WTC11 (cell line): ENCODE results near the gene SGCD. TPM values are rescaled to one million over a fixed set of nuclear protein-coding genes. Genes with fewer than 3 reads are reported as not detected.

Source experiments
- ATAC-seq: fragments of 200-7000 bp; cut with Tn5 transposase; 2 replicates; pipeline ENCODE4 v1.10.0; 2021; ENCODE audit warnings: mild to moderate bottlenecking, moderate library complexity
- CTCF ChIA-PET: fragments of 300-600 bp; sonication (Branson Sonifier 250); formaldehyde crosslinking; loops from one replicate; lab custom pipeline; 2021; ENCODE audit warnings: antibody characterized with exemption; lab: Charles Lee
- POLR2A ChIA-PET: fragments of 350-600 bp; sonication (Branson Sonifier 250); formaldehyde crosslinking; loops from one replicate; lab custom pipeline; 2021; ENCODE audit warnings: antibody characterized with exemption; lab: Charles Lee
- DNase-seq: peaks from one replicate; pipeline ENCODE4 v3.0.0; 2021; ENCODE audit warnings: low spot score
- H3K27ac Mint-ChIP-seq: 2 replicates; pipeline ENCODE4 v1.8.0; 2021; ENCODE audit warnings: mixed read lengths
- H3K27me3 Mint-ChIP-seq: 2 replicates; pipeline ENCODE4 v1.8.0; 2021; ENCODE audit warnings: low read depth, mild to moderate bottlenecking, moderate library complexity, mixed read lengths
- H3K36me3 Mint-ChIP-seq: 2 replicates; pipeline ENCODE4 v1.8.0; 2021; ENCODE audit warnings: mixed read lengths
- H3K4me1 Mint-ChIP-seq: 2 replicates; pipeline ENCODE4 v1.8.0; 2022; ENCODE audit warnings: mixed read lengths
- H3K4me3 Mint-ChIP-seq: 2 replicates; pipeline ENCODE4 v1.8.0; 2021; ENCODE audit warnings: mild to moderate bottlenecking, moderate library complexity, mixed read lengths
- H3K9me3 Mint-ChIP-seq: 2 replicates; pipeline ENCODE4 v1.8.0; 2021; ENCODE audit warnings: mixed read lengths
- ATF1 ChIP-seq: sonication (generic); formaldehyde crosslinking; IDR thresholded peaks from 2 replicates; pipeline ENCODE4 v1.8.1; 2023; ENCODE audit warnings: mild to moderate bottlenecking, moderate library complexity, missing genetic modification reagents
- ELF4 ChIP-seq: sonication (generic); formaldehyde crosslinking; IDR thresholded peaks from 2 replicates; pipeline ENCODE4 v1.8.1; 2022; ENCODE audit warnings: low read depth, mild to moderate bottlenecking, moderate library complexity, missing genetic modification reagents
- ESRRA ChIP-seq: sonication (generic); formaldehyde crosslinking; IDR thresholded peaks from 2 replicates; pipeline ENCODE4 v1.8.1; 2022; ENCODE audit warnings: mild to moderate bottlenecking, missing genetic modification reagents, borderline replicate concordance
- FOXK1 ChIP-seq: sonication (generic); formaldehyde crosslinking; IDR thresholded peaks from 2 replicates; pipeline ENCODE4 v1.8.0; 2022; ENCODE audit warnings: mild to moderate bottlenecking, moderate library complexity, missing genetic modification reagents
- FOXP1 ChIP-seq: sonication (generic); formaldehyde crosslinking; IDR thresholded peaks from 2 replicates; pipeline ENCODE4 v1.8.0; 2022; ENCODE audit warnings: missing genetic modification reagents, mild to moderate bottlenecking, moderate library complexity, borderline replicate concordance
- JUN ChIP-seq: sonication (generic); formaldehyde crosslinking; IDR thresholded peaks from 2 replicates; pipeline ENCODE4 v1.8.0; 2023; ENCODE audit warnings: mild to moderate bottlenecking, missing genetic modification reagents
- MYBL2 ChIP-seq: sonication (generic); formaldehyde crosslinking; IDR thresholded peaks from 2 replicates; pipeline ENCODE4 v1.8.1; 2023; ENCODE audit warnings: mild to moderate bottlenecking, moderate library complexity, missing genetic modification reagents
- NFYB ChIP-seq: sonication (generic); formaldehyde crosslinking; conservative IDR thresholded peaks from 2 replicates; pipeline ENCODE4 v1.8.0; 2022; ENCODE audit warnings: low read depth, missing genetic modification reagents
- NR1H2 ChIP-seq: sonication (generic); formaldehyde crosslinking; IDR thresholded peaks from 2 replicates; pipeline ENCODE4 v1.9.0; 2021; ENCODE audit warnings: mild to moderate bottlenecking, moderate library complexity, missing genetic modification reagents
- NR2C2 ChIP-seq: sonication (generic); formaldehyde crosslinking; IDR thresholded peaks from 2 replicates; pipeline ENCODE4 v1.8.0; 2022; ENCODE audit warnings: mild to moderate bottlenecking, missing genetic modification reagents
- NR3C1 ChIP-seq: sonication (generic); formaldehyde crosslinking; conservative IDR thresholded peaks from 2 replicates; pipeline ENCODE4 v1.8.1; 2023; ENCODE audit warnings: low read depth, mild to moderate bottlenecking, missing genetic modification reagents
- RORB ChIP-seq: fragments of 250-450 bp; sonication (Bioruptor Pico); IDR thresholded peaks from 2 replicates; pipeline ENCODE4 v1.9.0; 2021; ENCODE audit warnings: mild to moderate bottlenecking
- ZBTB21 ChIP-seq: sonication (generic); formaldehyde crosslinking; IDR thresholded peaks from 2 replicates; pipeline ENCODE4 v1.8.1; 2023; ENCODE audit warnings: mild to moderate bottlenecking, missing genetic modification reagents, borderline replicate concordance
- total RNA-seq: library from RNA; stranded (reverse); gene quantifications from 3 replicates; pipeline ENCODE4 v1.2.3, GENCODE V29; 2021
- TF ChIP-seq, protein P1 (sequence below): fragments of 200-600 bp; IDR thresholded peaks from 2 replicates; pipeline ENCODE4 v1.8.0; 2022; ENCODE audit warnings: antibody characterized with exemption
- TF ChIP-seq, protein P2 (sequence below): sonication (generic); formaldehyde crosslinking; IDR thresholded peaks from 2 replicates; pipeline ENCODE4 v1.8.1; 2023; ENCODE audit warnings: mild to moderate bottlenecking, missing genetic modification reagents, moderate library complexity
- TF ChIP-seq, protein P3 (sequence below): sonication (generic); formaldehyde crosslinking; IDR thresholded peaks from 2 replicates; pipeline ENCODE4 v1.8.1; 2022; ENCODE audit warnings: low read depth, mild to moderate bottlenecking, moderate library complexity, missing genetic modification reagents, borderline replicate concordance
- TF ChIP-seq, protein P4 (sequence below): sonication (generic); formaldehyde crosslinking; IDR thresholded peaks from 2 replicates; pipeline ENCODE4 v1.8.0; 2022; ENCODE audit warnings: mild to moderate bottlenecking, missing genetic modification reagents
- TF ChIP-seq, protein P5 (sequence below): sonication (generic); formaldehyde crosslinking; conservative IDR thresholded peaks from 2 replicates; pipeline ENCODE4 v1.8.1; 2022; ENCODE audit warnings: mild to moderate bottlenecking, missing genetic modification reagents
- TF ChIP-seq, protein P6 (sequence below): sonication (generic); formaldehyde crosslinking; IDR thresholded peaks from 2 replicates; pipeline ENCODE4 v1.8.0; 2023; ENCODE audit warnings: missing genetic modification reagents

The SGCD gene
- total RNA-seq, 1 experiment from 2014 or later = 0.33 TPM

DNA sequence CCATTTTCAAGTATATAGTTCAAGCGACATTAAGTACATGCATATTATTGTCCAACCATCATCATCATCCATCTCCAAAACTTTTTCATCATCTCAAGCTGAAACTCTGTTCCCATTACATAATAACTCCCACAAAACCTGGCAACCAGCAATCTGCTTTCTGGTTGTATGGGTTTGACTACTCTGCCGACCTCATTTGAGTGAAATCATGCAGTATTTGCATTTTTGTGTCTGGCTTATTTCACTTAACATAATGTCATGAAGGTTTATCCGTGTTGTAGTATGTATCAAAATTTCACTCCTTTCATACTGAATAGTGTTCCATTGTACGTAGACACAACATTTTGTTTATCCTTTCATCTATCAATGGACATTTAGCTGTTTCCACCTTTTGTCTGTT is 74.8 kb downstream of the SGCD start:
- no peaks in the 10 kb centered on the region for H3K27me3 Mint-ChIP-seq
- no peak overlapping the region for H3K27ac Mint-ChIP-seq
- H3K4me3 Mint-ChIP-seq = no peak overlapping the region
- no peaks in the 10 kb centered on the region for H3K9me3 Mint-ChIP-seq
- TF ChIP-seq RORB = no peak
- TF ChIP-seq FOXP1 (CRISPR knock-in tag) = no peak
- POLR2A ChIA-PET = no interaction called here
- no peaks in the 10 kb centered on the region for H3K36me3 Mint-ChIP-seq
- no peak for ATAC-seq
- DNase-seq = no peak
- CTCF ChIA-PET = no interaction called here
- H3K4me1 Mint-ChIP-seq = peaks cover 15% of the 10 kb centered on the region

DNA sequence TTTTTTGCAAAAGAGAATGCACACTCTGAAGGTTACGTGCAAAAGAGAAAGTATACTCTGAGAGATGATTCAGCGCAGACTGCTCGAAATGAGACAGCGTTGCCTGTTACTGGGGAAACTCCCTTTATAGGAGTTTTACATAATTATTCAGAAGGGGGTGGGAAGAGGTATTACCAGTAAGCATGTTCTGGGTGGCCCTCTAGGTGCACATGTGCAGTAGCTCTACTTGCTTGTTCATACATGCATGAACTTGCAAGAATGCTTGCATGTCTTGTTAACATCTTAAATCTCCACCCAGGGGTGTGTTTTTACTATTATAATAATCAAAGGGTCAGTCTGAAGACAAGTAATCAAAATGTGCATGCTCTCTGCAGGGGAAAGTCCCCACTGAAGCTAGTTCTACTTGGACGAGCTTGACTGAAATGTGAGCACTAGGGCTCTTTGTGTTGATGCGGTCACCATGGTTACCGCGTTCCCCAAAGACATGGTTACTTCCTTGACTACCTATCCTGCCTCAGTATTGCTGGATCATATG is 75.5 kb downstream of the SGCD start:
- H3K4me1 Mint-ChIP-seq = peaks cover 15% of the 10 kb centered on the region
- peaks cover 6% of the 10 kb centered on the region for H3K9me3 Mint-ChIP-seq
- TF ChIP-seq NR3C1 (CRISPR knock-in tag) = no peak
- TF ChIP-seq, protein P1, sequence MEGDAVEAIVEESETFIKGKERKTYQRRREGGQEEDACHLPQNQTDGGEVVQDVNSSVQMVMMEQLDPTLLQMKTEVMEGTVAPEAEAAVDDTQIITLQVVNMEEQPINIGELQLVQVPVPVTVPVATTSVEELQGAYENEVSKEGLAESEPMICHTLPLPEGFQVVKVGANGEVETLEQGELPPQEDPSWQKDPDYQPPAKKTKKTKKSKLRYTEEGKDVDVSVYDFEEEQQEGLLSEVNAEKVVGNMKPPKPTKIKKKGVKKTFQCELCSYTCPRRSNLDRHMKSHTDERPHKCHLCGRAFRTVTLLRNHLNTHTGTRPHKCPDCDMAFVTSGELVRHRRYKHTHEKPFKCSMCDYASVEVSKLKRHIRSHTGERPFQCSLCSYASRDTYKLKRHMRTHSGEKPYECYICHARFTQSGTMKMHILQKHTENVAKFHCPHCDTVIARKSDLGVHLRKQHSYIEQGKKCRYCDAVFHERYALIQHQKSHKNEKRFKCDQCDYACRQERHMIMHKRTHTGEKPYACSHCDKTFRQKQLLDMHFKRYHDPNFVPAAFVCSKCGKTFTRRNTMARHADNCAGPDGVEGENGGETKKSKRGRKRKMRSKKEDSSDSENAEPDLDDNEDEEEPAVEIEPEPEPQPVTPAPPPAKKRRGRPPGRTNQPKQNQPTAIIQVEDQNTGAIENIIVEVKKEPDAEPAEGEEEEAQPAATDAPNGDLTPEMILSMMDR = no peak
- no peak for TF ChIP-seq ELF4 (CRISPR knock-in tag)
- TF ChIP-seq NR1H2 = no peak
- no peak for TF ChIP-seq ESRRA (CRISPR knock-in tag)
- TF ChIP-seq, protein P2, sequence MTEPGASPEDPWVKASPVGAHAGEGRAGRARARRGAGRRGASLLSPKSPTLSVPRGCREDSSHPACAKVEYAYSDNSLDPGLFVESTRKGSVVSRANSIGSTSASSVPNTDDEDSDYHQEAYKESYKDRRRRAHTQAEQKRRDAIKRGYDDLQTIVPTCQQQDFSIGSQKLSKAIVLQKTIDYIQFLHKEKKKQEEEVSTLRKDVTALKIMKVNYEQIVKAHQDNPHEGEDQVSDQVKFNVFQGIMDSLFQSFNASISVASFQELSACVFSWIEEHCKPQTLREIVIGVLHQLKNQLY (CRISPR knock-in tag) = no peak
- POLR2A ChIA-PET = no interaction called here
- CTCF ChIA-PET = no interaction called here
- DNase-seq = peak; percentile 70
- no peaks in the 10 kb centered on the region for H3K27me3 Mint-ChIP-seq
- H3K27ac Mint-ChIP-seq = no peak overlapping the region
- no peak overlapping the region for H3K4me3 Mint-ChIP-seq
- no peaks in the 10 kb centered on the region; the same call in 1 of the 2 replicates for H3K36me3 Mint-ChIP-seq
- ATAC-seq = peak; percentile 96

DNA sequence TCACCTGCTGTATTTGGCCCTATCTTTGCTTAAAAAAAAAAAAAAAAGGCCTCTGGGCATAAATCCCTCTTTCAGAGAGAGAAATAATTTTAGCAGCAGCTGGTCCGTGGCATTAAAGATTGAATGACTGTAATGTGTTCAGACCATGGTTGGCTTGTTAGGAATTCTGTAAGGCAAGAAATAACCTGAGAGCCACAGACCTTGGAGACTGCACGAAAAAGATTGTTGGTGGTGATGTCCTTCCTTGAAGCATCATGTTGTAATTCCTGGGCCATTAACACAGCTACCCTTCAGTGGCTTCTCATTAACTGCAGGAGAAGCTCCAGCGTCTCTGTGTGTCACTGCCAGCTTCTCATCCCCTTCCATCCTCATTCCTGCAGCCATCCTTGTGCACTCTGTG is 79.0 kb downstream of the SGCD start:
- Mint-ChIP-seq H3K4me3 (no peak overlapping the region), H3K27ac (no peak overlapping the region), H3K9me3 (peaks cover 13% of the 10 kb centered on the region), H3K36me3 (peaks cover 4% of the 10 kb centered on the region), H3K4me1 (peaks cover 16% of the 10 kb centered on the region), H3K27me3 (no peaks in the 10 kb centered on the region; the same call in 1 of the 2 replicates)
- ATAC-seq (no peak), DNase-seq (no peak)
- ChIA-PET CTCF (no interaction called here), POLR2A (no interaction called here)
- TF ChIP-seq, protein P3, sequence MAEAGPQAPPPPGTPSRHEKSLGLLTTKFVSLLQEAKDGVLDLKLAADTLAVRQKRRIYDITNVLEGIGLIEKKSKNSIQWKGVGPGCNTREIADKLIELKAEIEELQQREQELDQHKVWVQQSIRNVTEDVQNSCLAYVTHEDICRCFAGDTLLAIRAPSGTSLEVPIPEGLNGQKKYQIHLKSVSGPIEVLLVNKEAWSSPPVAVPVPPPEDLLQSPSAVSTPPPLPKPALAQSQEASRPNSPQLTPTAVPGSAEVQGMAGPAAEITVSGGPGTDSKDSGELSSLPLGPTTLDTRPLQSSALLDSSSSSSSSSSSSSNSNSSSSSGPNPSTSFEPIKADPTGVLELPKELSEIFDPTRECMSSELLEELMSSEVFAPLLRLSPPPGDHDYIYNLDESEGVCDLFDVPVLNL (CRISPR knock-in tag) = no peak
- TF ChIP-seq MYBL2 (no peak), ATF1 (CRISPR knock-in tag) (no peak), NFYB (CRISPR knock-in tag) (no peak), RORB (no peak), NR2C2 (CRISPR knock-in tag) (no peak), FOXK1 (CRISPR knock-in tag) (no peak), JUN (no peak), ZBTB21 (CRISPR knock-in tag) (no peak)
- TF ChIP-seq, protein P4, sequence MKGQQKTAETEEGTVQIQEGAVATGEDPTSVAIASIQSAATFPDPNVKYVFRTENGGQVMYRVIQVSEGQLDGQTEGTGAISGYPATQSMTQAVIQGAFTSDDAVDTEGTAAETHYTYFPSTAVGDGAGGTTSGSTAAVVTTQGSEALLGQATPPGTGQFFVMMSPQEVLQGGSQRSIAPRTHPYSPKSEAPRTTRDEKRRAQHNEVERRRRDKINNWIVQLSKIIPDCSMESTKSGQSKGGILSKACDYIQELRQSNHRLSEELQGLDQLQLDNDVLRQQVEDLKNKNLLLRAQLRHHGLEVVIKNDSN (CRISPR knock-in tag) = no peak
- TF ChIP-seq, protein P5, sequence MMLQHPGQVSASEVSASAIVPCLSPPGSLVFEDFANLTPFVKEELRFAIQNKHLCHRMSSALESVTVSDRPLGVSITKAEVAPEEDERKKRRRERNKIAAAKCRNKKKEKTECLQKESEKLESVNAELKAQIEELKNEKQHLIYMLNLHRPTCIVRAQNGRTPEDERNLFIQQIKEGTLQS (CRISPR knock-in tag) = no peak
- TF ChIP-seq, protein P6, sequence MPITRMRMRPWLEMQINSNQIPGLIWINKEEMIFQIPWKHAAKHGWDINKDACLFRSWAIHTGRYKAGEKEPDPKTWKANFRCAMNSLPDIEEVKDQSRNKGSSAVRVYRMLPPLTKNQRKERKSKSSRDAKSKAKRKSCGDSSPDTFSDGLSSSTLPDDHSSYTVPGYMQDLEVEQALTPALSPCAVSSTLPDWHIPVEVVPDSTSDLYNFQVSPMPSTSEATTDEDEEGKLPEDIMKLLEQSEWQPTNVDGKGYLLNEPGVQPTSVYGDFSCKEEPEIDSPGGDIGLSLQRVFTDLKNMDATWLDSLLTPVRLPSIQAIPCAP (CRISPR knock-in tag) = no peak
